VCaP (cell line): ENCODE data around the gene STK32C.

Experiments
- H3K27ac ChIP-seq: fragments of 450-650 bp; 2 replicates; pipeline ENCODE4 v1.5.1; 2017
- CTCF ChIP-seq: fragments of 450-650 bp; conservative IDR thresholded peaks from 2 replicates; pipeline ENCODE4 v1.5.1; 2017; ENCODE audit warnings: mild to moderate bottlenecking, moderate library complexity

STK32C gene

GRCh38 chr10:132189016-132189415 lies 118.7 kb downstream of the STK32C start:
- no peak for TF ChIP-seq CTCF
- no peak overlapping the region for H3K27ac ChIP-seq

- no peak overlapping the region for H3K27ac ChIP-seq
- no peak for TF ChIP-seq CTCF
These were observed 119.4 kb downstream of the STK32C start for GRCh38 chr10:132188331-132188730.

- peak overlapping the region; percentile 56; the same call in 1 of the 2 replicates for H3K27ac ChIP-seq
- TF ChIP-seq CTCF: no peak
These were observed 120.2 kb downstream of the STK32C start for GRCh38 chr10:132187430-132188138.

GRCh38 chr10:132186488-132187429 lies 121.0 kb downstream of the STK32C start, which contains the start of gene DPYSL4:
Gene DPYSL4 (plus strand): TSS chr10:132186948. CDS start chr10:132187064, 116 bp downstream.
- H3K27ac ChIP-seq: peak within 1 kb of the TSS; percentile 56
- TF ChIP-seq CTCF: no peak

GRCh38 chr10:132185601-132186487 lies 121.9 kb downstream of the STK32C start:
- no peak for TF ChIP-seq CTCF
- H3K27ac ChIP-seq: peak overlapping the region; percentile 48

GRCh38 chr10:132184816-132185593 lies 122.7 kb downstream of the STK32C start:
- no peak; the same call in 1 of the 2 replicates for TF ChIP-seq CTCF
- H3K27ac ChIP-seq: peak overlapping the region; percentile 48
